GM12873 (cell line): ENCODE results near the gene RASSF4.

ENCODE experiments used
- CTCF ChIP-seq: IDR thresholded peaks from 2 replicates; pipeline ENCODE4 v1.5.1; 2012; ENCODE audit warnings: low read depth, mild to moderate bottlenecking, moderate library complexity, low read length, control low read depth; ENCODE audit not compliant: insufficient read depth; ENCODE audit errors: missing control alignments

RASSF4 gene

GRCh38 chr10:44972874-44973306 lies 13.3 kb downstream of the RASSF4 start:
- TF ChIP-seq CTCF: no peak

- TF ChIP-seq CTCF: no peak
Observed at GRCh38 chr10:44973323-44974081, 13.9 kb downstream of the RASSF4 start.

- TF ChIP-seq CTCF: no peak
Observed at GRCh38 chr10:44974082-44974627, 14.6 kb downstream of the RASSF4 start.

GRCh38 chr10:44974628-44975430 lies 15.2 kb downstream of the RASSF4 start:
- peak; percentile 83 for TF ChIP-seq CTCF

- TF ChIP-seq CTCF: no peak
Observed at GRCh38 chr10:44975431-44976331, 16.1 kb downstream of the RASSF4 start.

- no peak for TF ChIP-seq CTCF
Observed at GRCh38 chr10:44976352-44977198, 17.0 kb downstream of the RASSF4 start.
